ENCODE measurements around the gene TBCCD1.

DNA sequence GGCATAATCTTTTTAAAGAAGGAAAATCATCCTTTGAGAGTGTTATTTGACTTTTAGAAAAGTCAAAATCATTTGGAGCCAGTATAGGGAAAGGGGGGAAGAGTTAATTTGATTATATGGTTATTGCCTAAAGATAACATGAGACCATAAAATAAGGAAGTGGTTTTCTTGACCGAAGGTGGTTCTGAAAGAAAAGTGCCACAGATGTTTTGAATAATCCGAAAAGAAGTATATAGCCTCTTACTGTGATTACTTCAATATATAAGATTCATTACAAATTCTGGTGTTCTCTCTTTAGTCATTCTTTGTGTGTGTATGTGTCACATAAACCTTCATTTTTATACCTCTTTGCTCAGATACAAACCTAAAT lies 4.5 kb upstream of the TBCCD1 start:
- TF ChIP-seq, protein P1, sequence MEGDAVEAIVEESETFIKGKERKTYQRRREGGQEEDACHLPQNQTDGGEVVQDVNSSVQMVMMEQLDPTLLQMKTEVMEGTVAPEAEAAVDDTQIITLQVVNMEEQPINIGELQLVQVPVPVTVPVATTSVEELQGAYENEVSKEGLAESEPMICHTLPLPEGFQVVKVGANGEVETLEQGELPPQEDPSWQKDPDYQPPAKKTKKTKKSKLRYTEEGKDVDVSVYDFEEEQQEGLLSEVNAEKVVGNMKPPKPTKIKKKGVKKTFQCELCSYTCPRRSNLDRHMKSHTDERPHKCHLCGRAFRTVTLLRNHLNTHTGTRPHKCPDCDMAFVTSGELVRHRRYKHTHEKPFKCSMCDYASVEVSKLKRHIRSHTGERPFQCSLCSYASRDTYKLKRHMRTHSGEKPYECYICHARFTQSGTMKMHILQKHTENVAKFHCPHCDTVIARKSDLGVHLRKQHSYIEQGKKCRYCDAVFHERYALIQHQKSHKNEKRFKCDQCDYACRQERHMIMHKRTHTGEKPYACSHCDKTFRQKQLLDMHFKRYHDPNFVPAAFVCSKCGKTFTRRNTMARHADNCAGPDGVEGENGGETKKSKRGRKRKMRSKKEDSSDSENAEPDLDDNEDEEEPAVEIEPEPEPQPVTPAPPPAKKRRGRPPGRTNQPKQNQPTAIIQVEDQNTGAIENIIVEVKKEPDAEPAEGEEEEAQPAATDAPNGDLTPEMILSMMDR (IDR thresholded peaks at IDR 0.05; ENCODE audit: low read length): no peak
- no peak for TF ChIP-seq EZH2 (IDR thresholded peaks at IDR 0.05; ENCODE audit: borderline replicate concordance, low read length)

Measured in OCI-LY1 (cell line).